ENCODE data around the gene PKN1. TPM values are rescaled to one million over a fixed set of nuclear protein-coding genes. Genes with fewer than 3 reads are reported as not detected.

PKN1 gene
- total and polyA plus RNA-seq, 9 of the 15 experiments (the other 6 are each of a cell fraction or from before 2014, with no cell fraction given), result 0.30 to 228 (median 77.5) TPM

DNA sequence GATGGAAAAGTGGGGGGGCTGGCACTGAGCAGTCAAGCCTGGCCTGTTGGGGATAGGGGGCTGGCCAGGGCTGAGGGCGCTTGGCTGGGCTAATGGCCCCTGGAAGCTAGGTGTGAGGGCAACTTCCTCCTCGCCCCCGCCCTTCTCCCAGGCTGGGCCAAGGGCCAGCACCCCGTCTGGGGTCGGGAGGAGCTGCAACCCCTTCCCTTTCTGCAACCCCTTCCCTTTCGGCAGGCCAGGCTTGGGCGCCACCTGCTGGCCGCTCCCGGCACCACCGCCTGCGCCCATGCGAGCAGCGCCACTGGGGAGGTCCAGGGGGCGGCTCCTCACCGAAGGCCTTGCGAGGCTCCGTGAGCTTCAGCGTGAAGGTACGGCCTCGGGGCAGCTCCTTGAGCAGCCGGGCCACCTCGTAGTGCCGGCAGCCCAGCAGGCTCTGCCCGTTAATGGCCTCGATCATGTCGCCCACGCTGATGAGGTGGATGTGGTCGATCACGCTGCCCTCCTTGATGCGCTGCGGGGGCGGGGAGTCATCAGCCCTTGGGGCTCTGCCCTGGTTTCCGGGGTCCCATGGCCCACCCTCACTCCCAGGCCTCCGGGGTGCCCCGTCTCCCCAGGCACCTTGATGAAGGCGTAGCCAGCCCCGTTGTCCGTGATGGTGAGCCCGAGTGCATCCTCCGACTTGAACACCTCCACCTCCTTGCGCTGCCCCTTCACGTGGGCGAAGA is 47.0 kb downstream of the PKN1 start (continued):
- TF ChIP-seq, protein P1, sequence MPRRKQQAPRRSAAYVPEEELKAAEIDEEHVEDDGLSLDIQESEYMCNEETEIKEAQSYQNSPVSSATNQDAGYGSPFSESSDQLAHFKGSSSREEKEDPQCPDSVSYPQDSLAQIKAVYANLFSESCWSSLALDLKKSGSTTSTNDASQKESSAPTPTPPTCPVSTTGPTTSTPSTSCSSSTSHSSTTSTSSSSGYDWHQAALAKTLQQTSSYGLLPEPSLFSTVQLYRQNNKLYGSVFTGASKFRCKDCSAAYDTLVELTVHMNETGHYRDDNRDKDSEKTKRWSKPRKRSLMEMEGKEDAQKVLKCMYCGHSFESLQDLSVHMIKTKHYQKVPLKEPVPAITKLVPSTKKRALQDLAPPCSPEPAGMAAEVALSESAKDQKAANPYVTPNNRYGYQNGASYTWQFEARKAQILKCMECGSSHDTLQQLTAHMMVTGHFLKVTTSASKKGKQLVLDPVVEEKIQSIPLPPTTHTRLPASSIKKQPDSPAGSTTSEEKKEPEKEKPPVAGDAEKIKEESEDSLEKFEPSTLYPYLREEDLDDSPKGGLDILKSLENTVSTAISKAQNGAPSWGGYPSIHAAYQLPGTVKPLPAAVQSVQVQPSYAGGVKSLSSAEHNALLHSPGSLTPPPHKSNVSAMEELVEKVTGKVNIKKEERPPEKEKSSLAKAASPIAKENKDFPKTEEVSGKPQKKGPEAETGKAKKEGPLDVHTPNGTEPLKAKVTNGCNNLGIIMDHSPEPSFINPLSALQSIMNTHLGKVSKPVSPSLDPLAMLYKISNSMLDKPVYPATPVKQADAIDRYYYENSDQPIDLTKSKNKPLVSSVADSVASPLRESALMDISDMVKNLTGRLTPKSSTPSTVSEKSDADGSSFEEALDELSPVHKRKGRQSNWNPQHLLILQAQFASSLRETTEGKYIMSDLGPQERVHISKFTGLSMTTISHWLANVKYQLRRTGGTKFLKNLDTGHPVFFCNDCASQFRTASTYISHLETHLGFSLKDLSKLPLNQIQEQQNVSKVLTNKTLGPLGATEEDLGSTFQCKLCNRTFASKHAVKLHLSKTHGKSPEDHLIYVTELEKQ (CRISPR knock-in tag; IDR thresholded peaks at IDR 0.05), result no peak
- TF ChIP-seq CREB1 (IDR thresholded peaks at IDR 0.05) (no peak), CREB1 (CRISPR knock-in tag; IDR thresholded peaks at IDR 0.05) (no peak; the same call in 1 of the 2 replicates), ILF3 (IDR thresholded peaks at IDR 0.05; ENCODE audit: borderline replicate concordance) (no peak), XRCC3 (IDR thresholded peaks at IDR 0.05) (no peak), NKRF (IDR thresholded peaks at IDR 0.05; ENCODE audit: borderline replicate concordance) (no peak), MYC (IDR thresholded peaks at IDR 0.05; ENCODE audit: low read depth, low read length) (0 out of 2 replicates have a peak, but pooled peaks have one; percentile 21), MYC (CRISPR knock-in tag; IDR thresholded peaks at IDR 0.05; ENCODE audit: borderline replicate concordance, low read depth) (no peak), RAD21 (CRISPR knock-in tag; conservative IDR thresholded peaks at IDR 0.05 in 1 of 2, IDR thresholded peaks at IDR 0.05 in 1 of 2) (peak; percentile 58 to 82), FOXP1 (CRISPR knock-in tag; IDR thresholded peaks at IDR 0.05) (no peak), CTCFL (IDR thresholded peaks at IDR 0.05; ENCODE audit: borderline replicate concordance, insufficient read depth, low read depth, low read length, poor library complexity, severe bottlenecking) (peak; percentile 92), ZBTB7A (IDR thresholded peaks at IDR 0.05; ENCODE audit: borderline replicate concordance, control insufficient read depth, low read depth, low read length) (peak; percentile 99), ZNF124 (CRISPR knock-in tag; IDR thresholded peaks at IDR 0.05) (no peak), PHF8 (IDR thresholded peaks at IDR 0.05; ENCODE audit: borderline replicate concordance, low read length) (no peak), SREBF1 (IDR thresholded peaks at IDR 0.05; ENCODE audit: borderline replicate concordance, low read depth, low read length) (no peak), ELK1 (CRISPR knock-in tag; IDR thresholded peaks at IDR 0.05) (no peak)
